Naive thymus-derived CD4-positive, alpha-beta T cell (primary cell): ENCODE results near the gene EYS. TPM values are rescaled to one million over a fixed set of nuclear protein-coding genes. Genes with fewer than 3 reads are reported as not detected.
"Not testable (repeated sequence)": the region's sequence is repeated elsewhere in the genome, so short reads cannot be mapped to it uniquely, and the experiment has no call there.

ENCODE experiments used
- ATAC-seq: fragments of 150-1000 bp; cut with Tn5 transposase; 2 replicates; pipeline ENCODE4 v1.10.0; 2021; ENCODE audit warnings: mild to moderate bottlenecking, moderate library complexity
- CTCF ChIA-PET: fragments of 350-600 bp; sonication (Branson Sonifier 250); formaldehyde crosslinking; loops from one replicate; lab custom pipeline; 2021; ENCODE audit warnings: antibody characterized with exemption; lab: Charles Lee
- POLR2A ChIA-PET: fragments of 350-600 bp; sonication (Branson Sonifier 250); formaldehyde crosslinking; loops from one replicate; lab custom pipeline; 2021; ENCODE audit warnings: antibody characterized with exemption, inconsistent platforms; lab: Charles Lee
- DNase-seq, 9 donors: peaks; one replicate each; pipeline versions ENCODE4 v3.0.0 to v3.0.0-alpha.2; 2020 to 2022; ENCODE audit warnings: mixed read lengths in 1 of 9
- H3K27ac ChIP-seq: one replicate; pipeline ENCODE4 v1.7.0; 2013; ENCODE audit warnings: mild to moderate bottlenecking, low read depth, low read length, moderate library complexity
- H3K27me3 ChIP-seq, 2 donors: one replicate each; pipeline ENCODE4 v1.7.0; 2013; ENCODE audit warnings: low read length in 2 of 2, mild to moderate bottlenecking in 2 of 2, moderate library complexity in 2 of 2; ENCODE audit not compliant: control insufficient read depth in 2 of 2, insufficient read depth in 2 of 2
- H3K36me3 ChIP-seq, 3 experiments: 1 replicate in 2 of 3; 2 replicates in 1 of 3; pipeline ENCODE4 v1.7.0; 2013; ENCODE audit warnings: low read length in 3 of 3, mild to moderate bottlenecking in 3 of 3, moderate library complexity in 1 of 3; ENCODE audit not compliant: insufficient read depth in 3 of 3, control insufficient read depth in 2 of 3
- H3K4me1 ChIP-seq, 2 donors: one replicate each; pipeline ENCODE4 v1.7.0; 2013; ENCODE audit warnings: low read length in 2 of 2, mild to moderate bottlenecking in 2 of 2, moderate library complexity in 1 of 2; ENCODE audit not compliant: control insufficient read depth in 2 of 2, insufficient read depth in 2 of 2
- H3K4me3 ChIP-seq: 2 replicates; pipeline ENCODE4 v1.7.0; 2013; ENCODE audit warnings: mild to moderate bottlenecking, low read length
- H3K9me3 ChIP-seq, 3 experiments: 1 replicate in 2 of 3; 2 replicates in 1 of 3; pipeline ENCODE4 v1.7.0; 2013; ENCODE audit warnings: low read length in 3 of 3; ENCODE audit not compliant: control insufficient read depth in 2 of 3
- H3K27ac Mint-ChIP-seq, 9 donors: one replicate each; pipeline ENCODE4 v1.8.0; 2020 to 2022; ENCODE audit warnings: mixed read lengths in 9 of 9, mild to moderate bottlenecking in 8 of 9, moderate library complexity in 5 of 9, inconsistent platforms in 2 of 9
- H3K27me3 Mint-ChIP-seq, 5 donors: one replicate each; pipeline ENCODE4 v1.8.0; 2021 to 2022; ENCODE audit warnings: mixed read lengths in 5 of 5, mild to moderate bottlenecking in 1 of 5
- H3K36me3 Mint-ChIP-seq, 5 donors: one replicate each; pipeline ENCODE4 v1.8.0; 2020 to 2022; ENCODE audit warnings: mixed read lengths in 5 of 5, mild to moderate bottlenecking in 3 of 5, inconsistent platforms in 1 of 5
- H3K4me1 Mint-ChIP-seq, 7 donors: one replicate each; pipeline ENCODE4 v1.8.0; 2020 to 2022; ENCODE audit warnings: mixed read lengths in 7 of 7, mild to moderate bottlenecking in 3 of 7, inconsistent platforms in 1 of 7
- H3K4me3 Mint-ChIP-seq, 10 donors: one replicate each; pipeline ENCODE4 v1.8.0; 2020 to 2022; ENCODE audit warnings: mild to moderate bottlenecking in 10 of 10, mixed read lengths in 10 of 10, moderate library complexity in 6 of 10, inconsistent platforms in 2 of 10
- H3K9me3 Mint-ChIP-seq, 11 donors: one replicate each; pipeline ENCODE4 v1.8.0; 2020 to 2022; ENCODE audit warnings: mixed read lengths in 11 of 11, mild to moderate bottlenecking in 4 of 11, inconsistent platforms in 1 of 11, moderate library complexity in 1 of 11
- intact Hi-C, 2 donors: fragments of 100-400 bp; cut with micrococcal nuclease; formaldehyde crosslinking; loops; one replicate each; pipeline ENCODE4 v1.15.1; 2023
- polyA plus RNA-seq, 2 donors: library from polyadenylated mRNA; unstranded; fragments of 300-500 nt; fragmentation: Illumina TruSeq; gene quantifications; one replicate each; pipeline ENCODE4 v1.2.3, GENCODE V29; 2021
- total RNA-seq, 6 experiments: library from RNA in 5 of 6; stranded (reverse) in 5 of 6; gene quantifications; 1 replicate in 5 of 6; 2 replicates in 1 of 6; pipeline ENCODE4 v1.2.3 and lab custom pipeline; 2021 to 2026

The EYS gene
- total and polyA plus RNA-seq, 7 experiments from 2014 or later: 0.07 to 0.21 (median 0.13) TPM; not detected in 4

DNA sequence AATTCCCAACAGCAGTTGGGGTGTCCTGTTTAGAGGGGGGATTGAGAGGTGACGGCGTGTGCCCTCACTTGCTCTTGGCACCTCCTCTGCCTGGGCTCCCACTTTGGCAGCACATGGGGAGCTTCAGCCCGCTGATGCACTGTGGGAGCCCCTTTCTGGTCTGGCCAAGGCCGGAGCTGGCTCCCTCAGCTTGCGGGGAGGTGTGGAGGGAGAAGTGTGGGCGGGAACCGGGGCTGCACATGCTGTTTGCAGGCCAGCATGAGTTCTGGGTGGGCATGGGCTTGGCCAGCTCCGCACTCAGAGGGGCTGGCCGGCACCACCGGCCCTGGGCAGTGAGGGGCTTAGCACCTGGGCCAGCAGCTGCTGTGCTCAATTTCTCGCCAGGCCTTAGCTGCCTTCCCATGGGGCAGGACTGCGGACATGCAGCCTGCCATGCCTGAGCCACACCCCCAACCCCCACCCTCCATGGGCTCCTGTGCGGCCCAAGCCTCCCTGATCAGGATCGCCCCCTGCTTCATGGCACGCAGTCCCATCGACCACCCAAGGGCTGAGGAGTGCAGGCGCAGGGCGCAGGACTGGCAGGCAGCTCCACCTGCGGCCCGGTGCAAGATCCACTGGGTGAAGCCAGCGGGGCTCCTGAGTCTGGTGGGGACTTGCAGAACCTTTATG is 1675.9 kb downstream of the EYS start:
- H3K9me3 Mint-ChIP-seq: peaks cover 0 to 12% (median 7%) of the 10 kb centered on the region in 11 donors
- POLR2A ChIA-PET, H3K4me3 ChIP-seq, intact Hi-C loops, H3K4me1 ChIP-seq, ATAC-seq, H3K27ac Mint-ChIP-seq, H3K27me3 ChIP-seq, H3K4me1 Mint-ChIP-seq, H3K36me3 Mint-ChIP-seq, H3K27ac ChIP-seq, H3K36me3 ChIP-seq, H3K4me3 Mint-ChIP-seq, H3K27me3 Mint-ChIP-seq, H3K9me3 ChIP-seq, DNase-seq, CTCF ChIA-PET: not testable (repeated sequence)

DNA sequence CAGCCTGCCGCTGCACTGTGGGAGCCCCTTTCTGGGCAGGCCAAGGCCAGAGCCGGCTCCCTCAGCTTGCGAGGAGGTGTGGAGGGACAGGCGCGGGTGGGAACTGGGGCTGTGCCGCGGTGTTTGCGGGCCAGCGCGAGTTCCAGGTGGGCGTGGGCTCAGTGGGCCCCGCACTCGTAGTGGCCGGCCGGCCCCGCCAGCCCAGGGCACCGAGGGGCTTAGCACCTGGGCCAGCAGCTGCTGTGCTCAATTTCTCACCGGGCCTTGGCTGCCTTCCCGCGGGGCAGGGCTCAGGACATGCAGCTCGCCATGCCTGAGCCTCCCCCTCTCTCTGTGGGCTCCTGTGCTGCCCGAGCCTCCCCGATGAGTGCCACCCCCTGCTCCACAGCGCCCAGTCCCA is 1683.3 kb downstream of the EYS start:
- ATAC-seq (no peak), DNase-seq (no peak)
- Histone ChIP-seq H3K4me1 (no peaks in the 10 kb centered on the region), H3K4me3 (no peak overlapping the region), H3K36me3 (no peaks in the 10 kb centered on the region), H3K27me3 (no peaks in the 10 kb centered on the region), H3K9me3 (no peaks in the 10 kb centered on the region), H3K27ac (no peak overlapping the region)
- ChIA-PET POLR2A (no interaction called here), CTCF (interaction anchor here (0.6 kb wide), 1 partner anchor 1360 kb away, joined by 3 read pairs; no protein-coding TSS in a partner anchor)
- no peaks in the 10 kb centered on the region for H3K4me1 Mint-ChIP-seq
- peaks cover 0 to 15% (median 6%) of the 10 kb centered on the region in 11 donors for H3K9me3 Mint-ChIP-seq
- H3K27me3 Mint-ChIP-seq: no peaks in the 10 kb centered on the region
- no peaks in the 10 kb centered on the region for H3K36me3 Mint-ChIP-seq
- no peak overlapping the region for H3K4me3 Mint-ChIP-seq
- no peak overlapping the region for H3K27ac Mint-ChIP-seq
- intact Hi-C loops: no loop called here

GRCh38 chr6:64014595-64014994 is 1692.4 kb downstream of the EYS start:
- no peak overlapping the region for H3K4me3 ChIP-seq
- peaks cover 0 to 2% (median 0%) of the 10 kb centered on the region in 5 donors for H3K27me3 Mint-ChIP-seq
- H3K9me3 ChIP-seq: no peaks in the 10 kb centered on the region
- CTCF ChIA-PET: no interaction called here
- peaks cover 0 to 9% (median 2%) of the 10 kb centered on the region in 11 donors for H3K9me3 Mint-ChIP-seq
- no peak for ATAC-seq
- POLR2A ChIA-PET: no interaction called here
- intact Hi-C loops: no loop called here
- no peak overlapping the region for H3K4me3 Mint-ChIP-seq
- H3K36me3 Mint-ChIP-seq: no peaks in the 10 kb centered on the region
- H3K4me1 Mint-ChIP-seq: no peaks in the 10 kb centered on the region
- H3K27ac ChIP-seq: no peak overlapping the region
- no peaks in the 10 kb centered on the region for H3K27me3 ChIP-seq
- H3K27ac Mint-ChIP-seq: no peak overlapping the region
- H3K4me1 ChIP-seq: no peaks in the 10 kb centered on the region
- no peaks in the 10 kb centered on the region for H3K36me3 ChIP-seq
- no peak for DNase-seq

- intact Hi-C loops: no loop called here
- CTCF ChIA-PET: no interaction called here
These were observed 1694.0 kb downstream of the EYS start for GRCh38 chr6:64013011-64013410.

DNA sequence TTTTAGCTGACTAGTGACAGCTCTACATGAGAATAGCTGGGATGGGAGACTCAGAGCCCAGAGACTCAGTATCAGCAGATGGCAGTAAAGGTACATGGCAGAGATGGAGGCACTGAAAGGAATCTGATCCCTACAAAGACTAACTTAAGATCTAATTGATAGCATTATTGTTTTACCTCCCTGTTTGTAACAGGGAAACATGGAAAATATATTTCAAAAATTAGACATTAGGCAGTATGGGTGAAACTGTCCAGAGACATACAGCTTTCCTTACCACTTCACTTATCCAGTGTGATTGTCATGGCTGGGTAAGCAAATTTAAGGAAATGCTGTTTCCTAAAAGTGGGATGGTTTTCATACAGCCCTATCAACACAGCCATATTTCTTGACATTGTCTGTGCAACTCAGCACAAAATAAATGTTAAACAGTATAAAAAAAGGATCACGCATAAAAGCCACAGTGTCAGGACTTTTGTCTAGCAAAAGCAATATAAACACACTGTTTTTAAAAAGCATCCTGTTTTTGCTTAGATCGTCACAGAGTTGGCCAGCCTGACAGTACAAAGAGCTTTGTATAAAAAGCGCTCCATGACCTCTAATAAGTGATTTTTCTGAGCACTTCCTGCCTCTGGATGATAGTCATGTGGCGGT is 1694.5 kb downstream of the EYS start:
- H3K36me3 ChIP-seq: no peaks in the 10 kb centered on the region
- H3K27ac ChIP-seq: no peak overlapping the region
- H3K9me3 ChIP-seq: no peaks in the 10 kb centered on the region
- peaks cover 0 to 13% (median 2%) of the 10 kb centered on the region in 11 donors for H3K9me3 Mint-ChIP-seq
- peaks cover 0 to 3% (median 0%) of the 10 kb centered on the region in 5 donors for H3K27me3 Mint-ChIP-seq
- no peak overlapping the region for H3K4me3 ChIP-seq
- no peak for ATAC-seq
- H3K4me3 Mint-ChIP-seq: no peak overlapping the region
- no peak overlapping the region for H3K27ac Mint-ChIP-seq
- POLR2A ChIA-PET: no interaction called here
- DNase-seq: no peak
- no peaks in the 10 kb centered on the region for H3K36me3 Mint-ChIP-seq
- intact Hi-C loops: no loop called here
- no peaks in the 10 kb centered on the region for H3K27me3 ChIP-seq
- no peaks in the 10 kb centered on the region for H3K4me1 Mint-ChIP-seq
- no peaks in the 10 kb centered on the region for H3K4me1 ChIP-seq
- CTCF ChIA-PET: no interaction called here

More at GRCh38 chr6:64013011-64013410, 1694.0 kb downstream of the EYS start:
- peaks cover 0 to 13% (median 2%) of the 10 kb centered on the region in 11 donors for H3K9me3 Mint-ChIP-seq
- Histone ChIP-seq H3K4me1 (no peaks in the 10 kb centered on the region), H3K9me3 (no peaks in the 10 kb centered on the region), H3K36me3 (no peaks in the 10 kb centered on the region), H3K27me3 (no peaks in the 10 kb centered on the region), H3K4me3 (no peak overlapping the region), H3K27ac (no peak overlapping the region)
- H3K4me1 Mint-ChIP-seq: no peaks in the 10 kb centered on the region
- ATAC-seq: no peak
- DNase-seq: no peak
- H3K36me3 Mint-ChIP-seq: no peaks in the 10 kb centered on the region
- H3K27ac Mint-ChIP-seq: no peak overlapping the region
- H3K27me3 Mint-ChIP-seq: peaks cover 0 to 3% (median 0%) of the 10 kb centered on the region in 5 donors
- H3K4me3 Mint-ChIP-seq: no peak overlapping the region
- POLR2A ChIA-PET: no interaction called here

GRCh38 chr6:64010666-64011065 is 1696.4 kb downstream of the EYS start:
- Mint-ChIP-seq H3K27me3 (peaks cover 0 to 3% (median 0%) of the 10 kb centered on the region in 5 donors), H3K9me3 (peaks cover 0 to 10% (median 3%) of the 10 kb centered on the region in 11 donors), H3K36me3 (no peaks in the 10 kb centered on the region), H3K4me1 (no peaks in the 10 kb centered on the region), H3K4me3 (no peak overlapping the region), H3K27ac (no peak overlapping the region)
- Histone ChIP-seq H3K9me3 (no peaks in the 10 kb centered on the region), H3K27ac (no peak overlapping the region), H3K27me3 (no peaks in the 10 kb centered on the region), H3K4me3 (no peak overlapping the region), H3K36me3 (no peaks in the 10 kb centered on the region), H3K4me1 (no peaks in the 10 kb centered on the region)
- CTCF ChIA-PET: no interaction called here
- intact Hi-C loops: no loop called here
- DNase-seq: no peak
- POLR2A ChIA-PET: no interaction called here
- no peak for ATAC-seq

- Mint-ChIP-seq H3K27me3 (peaks cover 0 to 3% (median 0%) of the 10 kb centered on the region in 5 donors), H3K4me3 (no peak overlapping the region), H3K27ac (no peak overlapping the region), H3K4me1 (no peaks in the 10 kb centered on the region), H3K36me3 (no peaks in the 10 kb centered on the region), H3K9me3 (peaks cover 0 to 10% (median 5%) of the 10 kb centered on the region in 11 donors)
- CTCF ChIA-PET: no interaction called here
- no peak overlapping the region for H3K27ac ChIP-seq
- no peaks in the 10 kb centered on the region for H3K9me3 ChIP-seq
- no peak overlapping the region for H3K4me3 ChIP-seq
- H3K27me3 ChIP-seq: no peaks in the 10 kb centered on the region
- ATAC-seq (no peak), DNase-seq (no peak)
- no peaks in the 10 kb centered on the region for H3K4me1 ChIP-seq
- no peaks in the 10 kb centered on the region for H3K36me3 ChIP-seq
- intact Hi-C loops: no loop called here
- POLR2A ChIA-PET: no interaction called here
These were observed 1697.0 kb downstream of the EYS start for GRCh38 chr6:64010010-64010409.
